ENCODE results near the gene STXBP1. TPM values are rescaled to one million over a fixed set of nuclear protein-coding genes. Genes with fewer than 3 reads are reported as not detected.

Gene STXBP1
- total RNA-seq, 1 donor from 2014 or later = 48.8 TPM

GRCh38 chr9:127738666-127739065, 126.6 kb downstream of the STXBP1 start:
- no peak overlapping the region for H3K27ac Mint-ChIP-seq
- TF ChIP-seq, protein P1, sequence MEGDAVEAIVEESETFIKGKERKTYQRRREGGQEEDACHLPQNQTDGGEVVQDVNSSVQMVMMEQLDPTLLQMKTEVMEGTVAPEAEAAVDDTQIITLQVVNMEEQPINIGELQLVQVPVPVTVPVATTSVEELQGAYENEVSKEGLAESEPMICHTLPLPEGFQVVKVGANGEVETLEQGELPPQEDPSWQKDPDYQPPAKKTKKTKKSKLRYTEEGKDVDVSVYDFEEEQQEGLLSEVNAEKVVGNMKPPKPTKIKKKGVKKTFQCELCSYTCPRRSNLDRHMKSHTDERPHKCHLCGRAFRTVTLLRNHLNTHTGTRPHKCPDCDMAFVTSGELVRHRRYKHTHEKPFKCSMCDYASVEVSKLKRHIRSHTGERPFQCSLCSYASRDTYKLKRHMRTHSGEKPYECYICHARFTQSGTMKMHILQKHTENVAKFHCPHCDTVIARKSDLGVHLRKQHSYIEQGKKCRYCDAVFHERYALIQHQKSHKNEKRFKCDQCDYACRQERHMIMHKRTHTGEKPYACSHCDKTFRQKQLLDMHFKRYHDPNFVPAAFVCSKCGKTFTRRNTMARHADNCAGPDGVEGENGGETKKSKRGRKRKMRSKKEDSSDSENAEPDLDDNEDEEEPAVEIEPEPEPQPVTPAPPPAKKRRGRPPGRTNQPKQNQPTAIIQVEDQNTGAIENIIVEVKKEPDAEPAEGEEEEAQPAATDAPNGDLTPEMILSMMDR (conservative IDR thresholded peaks at IDR 0.05) = no peak
- H3K27me3 Mint-ChIP-seq = peaks cover 11% of the 10 kb centered on the region
- H3K4me3 Mint-ChIP-seq = no peak overlapping the region
- H3K9me3 Mint-ChIP-seq = no peaks in the 10 kb centered on the region
- H3K36me3 Mint-ChIP-seq = no peaks in the 10 kb centered on the region
- peaks cover 20% of the 10 kb centered on the region for H3K4me1 Mint-ChIP-seq (ENCODE audit: unreplicated experiment)
- no peak for DNase-seq (ENCODE audit: extremely low spot score, unreplicated experiment)

- H3K9me3 Mint-ChIP-seq = no peaks in the 10 kb centered on the region
- H3K27ac Mint-ChIP-seq = no peak overlapping the region
Measured at GRCh38 chr9:127739614-127740330, 127.7 kb downstream of the STXBP1 start.

DNA sequence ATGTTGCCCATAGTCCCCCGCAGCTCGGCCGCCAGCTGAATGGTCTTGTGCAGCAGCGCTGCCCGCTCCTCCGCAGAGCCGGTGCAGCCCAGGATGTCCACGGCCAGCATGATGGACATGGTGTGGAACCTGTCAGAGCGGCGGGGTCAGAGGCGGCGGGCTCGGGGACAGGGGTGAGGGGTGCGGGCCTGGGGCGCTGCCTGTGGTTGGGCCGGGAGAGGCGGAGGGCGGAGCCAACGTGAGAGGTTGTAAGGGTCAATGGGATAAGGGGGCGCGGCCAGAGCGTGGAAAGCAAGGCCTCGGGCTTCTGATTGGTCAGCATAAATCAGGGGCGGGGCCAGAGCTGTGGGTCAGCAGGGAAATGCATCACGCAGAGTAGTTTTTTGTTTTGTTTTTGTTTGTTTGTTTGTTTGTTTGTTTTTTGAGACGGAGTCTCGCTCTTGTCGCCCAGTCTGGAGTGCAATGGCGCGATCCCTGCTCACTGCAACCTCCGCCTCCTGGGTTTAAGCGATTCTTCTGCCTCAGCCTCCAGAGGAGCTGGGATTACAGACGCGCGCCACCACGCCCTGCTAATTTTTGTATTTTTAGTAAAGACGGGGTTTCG, 129.9 kb downstream of the STXBP1 start:
- peak overlapping the region; percentile 56 for H3K27ac Mint-ChIP-seq
- no peaks in the 10 kb centered on the region for H3K9me3 Mint-ChIP-seq
- no peaks in the 10 kb centered on the region for H3K36me3 Mint-ChIP-seq
- peaks cover 11% of the 10 kb centered on the region for H3K27me3 Mint-ChIP-seq
- H3K4me3 Mint-ChIP-seq = peak overlapping the region; percentile 84
- TF ChIP-seq, protein P1 (conservative IDR thresholded peaks at IDR 0.05) = no peak
- peaks cover 10% of the 10 kb centered on the region for H3K4me1 Mint-ChIP-seq (ENCODE audit: unreplicated experiment)
- no peak for DNase-seq (ENCODE audit: extremely low spot score, unreplicated experiment)

More at GRCh38 chr9:127739614-127740330, 127.7 kb downstream of the STXBP1 start:
- no peak for DNase-seq (ENCODE audit: extremely low spot score, unreplicated experiment)
- Mint-ChIP-seq H3K36me3 (no peaks in the 10 kb centered on the region), H3K4me3 (no peak overlapping the region), H3K27me3 (peaks cover 11% of the 10 kb centered on the region), H3K4me1 (ENCODE audit: unreplicated experiment) (peaks cover 15% of the 10 kb centered on the region)
- TF ChIP-seq, protein P1 (conservative IDR thresholded peaks at IDR 0.05) = no peak

Other genes with a start within 250 kb of the STXBP1 start
- gene SLC2A8, start 215.1 kb upstream of the STXBP1 start, total RNA-seq (ENCODE audit: low replicate concordance) = 40.2 and 53.1 TPM in 2 replicates
- gene ZNF79, start 187.9 kb upstream of the STXBP1 start, total RNA-seq (ENCODE audit: low replicate concordance) = 14.1 and 18.7 TPM in 2 replicates
- 1,238 and 1,343 TPM in 2 replicates for gene RPL12, start 160.9 kb upstream of the STXBP1 start, total RNA-seq (ENCODE audit: low replicate concordance)
- gene LRSAM1, start 160.8 kb upstream of the STXBP1 start, total RNA-seq (ENCODE audit: low replicate concordance) = 16.0 and 20.6 TPM in 2 replicates
- gene CFAP157, start 94.7 kb downstream of the STXBP1 start, total RNA-seq (ENCODE audit: low replicate concordance) = 0.26 and 8.0 TPM in 2 replicates
- 12.0 and 13.9 TPM in 2 replicates for gene PTRH1, start 103.4 kb downstream of the STXBP1 start, total RNA-seq (ENCODE audit: low replicate concordance)
- 0.10 TPM in 1 of 2 replicates, not detected in the other for gene TTC16, start 103.8 kb downstream of the STXBP1 start, total RNA-seq (ENCODE audit: low replicate concordance)
- gene TOR2A, start 123.0 kb downstream of the STXBP1 start, total RNA-seq (ENCODE audit: low replicate concordance) = 21.5 and 21.9 TPM in 2 replicates
- 1.6 and 7.1 TPM in 2 replicates for gene SH2D3C, start 166.4 kb downstream of the STXBP1 start, total RNA-seq (ENCODE audit: low replicate concordance)
- 65.8 and 77.3 TPM in 2 replicates for gene CDK9, start 173.8 kb downstream of the STXBP1 start, total RNA-seq (ENCODE audit: low replicate concordance)
- gene FPGS, start 190.6 kb downstream of the STXBP1 start, total RNA-seq (ENCODE audit: low replicate concordance) = 18.7 and 42.4 TPM in 2 replicates
- gene ENG, start 242.4 kb downstream of the STXBP1 start, total RNA-seq (ENCODE audit: low replicate concordance) = 0.86 and 1.6 TPM in 2 replicates